ENCODE data around the gene COL16A1.

GRCh38 chr1:31705080-31705866 lies 1.5 kb upstream of the COL16A1 start:
- no peak for TF ChIP-seq GATA2 (IDR thresholded peaks at IDR 0.05; ENCODE audit: low read depth, low read length)
- no peak for TF ChIP-seq GATA3 (IDR thresholded peaks at IDR 0.05; ENCODE audit: low read depth, low read length)

All from SH-SY5Y (cell line).